Left hindlimb (tissue), 1 donor: ENCODE measurements around the gene UNC13D.
A peak's percentile ranks its signal among the peaks of the same experiment; 100 is the strongest.
"Not testable (repeated sequence)": the region's sequence is repeated elsewhere in the genome, so short reads cannot be mapped to it uniquely, and the experiment has no call there.

Experiments used
- DNase-seq: peaks from one replicate; pipeline ENCODE4 v3.0.0-alpha.2; 2018

The UNC13D gene

GRCh38 chr17:75819116-75819515 lies 25.1 kb downstream of the UNC13D start:
- no peak for DNase-seq

- DNase-seq = no peak
Observed at GRCh38 chr17:75818326-75818885, 25.8 kb downstream of the UNC13D start.

GRCh38 chr17:75817571-75817970 lies 26.6 kb downstream of the UNC13D start:
- no peak for DNase-seq

- DNase-seq = no peak
Observed at GRCh38 chr17:75816693-75817092, 27.5 kb downstream of the UNC13D start.

- DNase-seq = no peak
Observed at GRCh38 chr17:75815399-75815798, 28.8 kb downstream of the UNC13D start.

GRCh38 chr17:75814900-75815373 lies 29.3 kb downstream of the UNC13D start:
- no peak for DNase-seq

GRCh38 chr17:75814021-75814395 lies 30.2 kb downstream of the UNC13D start:
- no peak for DNase-seq

GRCh38 chr17:75813081-75814020 lies 30.9 kb downstream of the UNC13D start:
- DNase-seq = no peak

GRCh38 chr17:75812096-75813013 lies 31.8 kb downstream of the UNC13D start:
- DNase-seq = no peak

GRCh38 chr17:75811174-75811573 lies 33.0 kb downstream of the UNC13D start:
- no peak for DNase-seq

- DNase-seq = not testable (repeated sequence)
Observed at GRCh38 chr17:75810756-75811155, 33.4 kb downstream of the UNC13D start.

GRCh38 chr17:75810216-75810615 lies 34.0 kb downstream of the UNC13D start:
- DNase-seq = no peak

- no peak for DNase-seq
Observed at GRCh38 chr17:75809631-75810111, 34.5 kb downstream of the UNC13D start.

- peak; percentile 66 for DNase-seq
Observed at GRCh38 chr17:75808905-75809621, 35.1 kb downstream of the UNC13D start.

- DNase-seq = no peak
Observed at GRCh38 chr17:75808549-75808904, 35.7 kb downstream of the UNC13D start.

- DNase-seq = no peak
Observed at GRCh38 chr17:75807861-75808260, 36.3 kb downstream of the UNC13D start.

GRCh38 chr17:75806822-75807500 lies 37.2 kb downstream of the UNC13D start:
- DNase-seq = no peak

GRCh38 chr17:75803883-75804282 lies 40.3 kb downstream of the UNC13D start:
- DNase-seq = no peak

- DNase-seq = no peak
Observed at GRCh38 chr17:75799402-75799801, 44.8 kb downstream of the UNC13D start.

- no peak for DNase-seq
Observed at GRCh38 chr17:75795820-75796607, 48.2 kb downstream of the UNC13D start.

- no peak for DNase-seq
Observed at GRCh38 chr17:75793460-75793859, 50.7 kb downstream of the UNC13D start.
